Heart right ventricle (tissue), 16 donors: ENCODE data around the gene IAH1. TPM values are rescaled to one million over a fixed set of nuclear protein-coding genes. Genes with fewer than 3 reads are reported as not detected.

Source experiments
- ATAC-seq, 8 donors: fragments of 200-7000 bp; cut with Tn5 transposase; one replicate each; pipeline ENCODE4 v1.9.1; 2020; ENCODE audit warnings: mild to moderate bottlenecking in 8 of 8, moderate library complexity in 8 of 8, moderate number of reproducible peaks in 1 of 8
- DNase-seq, 2 donors: peaks; one replicate each; pipeline ENCODE4 v3.0.0-alpha.2; 2020
- H3K27ac ChIP-seq, 10 donors: fragments of 200-600 bp; sonication (generic) in 2 of 10; one replicate each; pipeline versions ENCODE4 v1.5.0 to v1.8.0; 2020 to 2022; ENCODE audit warnings: mild to moderate bottlenecking in 3 of 10
- H3K27me3 ChIP-seq, 7 donors: fragments of 200-600 bp; one replicate each; pipeline ENCODE4 v1.8.0; 2021 to 2022; ENCODE audit warnings: mild to moderate bottlenecking in 2 of 7
- H3K36me3 ChIP-seq, 9 donors: fragments of 200-600 bp; sonication (generic) in 1 of 9; one replicate each; pipeline versions ENCODE4 v1.5.0 to v1.8.0; 2020 to 2022; ENCODE audit warnings: mild to moderate bottlenecking in 2 of 9
- H3K4me1 ChIP-seq, 9 donors: fragments of 200-600 bp; sonication (generic) in 1 of 9; one replicate each; pipeline versions ENCODE4 v1.5.0 to v1.8.0; 2020 to 2022; ENCODE audit warnings: mild to moderate bottlenecking in 4 of 9
- H3K4me3 ChIP-seq, 10 donors: fragments of 200-600 bp; sonication (generic) in 2 of 10; one replicate each; pipeline versions ENCODE4 v1.5.0 to v1.8.0; 2020 to 2022; ENCODE audit warnings: mild to moderate bottlenecking in 7 of 10, moderate library complexity in 2 of 10
- H3K9me3 ChIP-seq, 11 donors: fragments of 200-600 bp in 10 of 11; sonication (generic) in 2 of 11; one replicate each; pipeline versions ENCODE4 v1.5.0 to v1.8.0; 2013 to 2022; ENCODE audit warnings: mild to moderate bottlenecking in 2 of 11, control low read depth in 1 of 11, moderate library complexity in 1 of 11
- CTCF ChIP-seq, 9 donors: fragments of 200-600 bp; sonication (generic) in 2 of 9; IDR thresholded peaks; one replicate each; pipeline versions ENCODE4 v1.5.0 to v1.8.0; 2021 to 2022; ENCODE audit warnings: antibody characterized with exemption in 9 of 9, mild to moderate bottlenecking in 5 of 9, moderate library complexity in 1 of 9
- WGBS, 2 donors: extraction: QIAGEN DNeasy Blood & Tissue Kit; methylation state at CpG; one replicate each; pipeline ENCODE4 v1.1.7; 2013; ENCODE audit warnings: inconsistent platforms in 1 of 2; 5-methylcytosine and 5-hydroxymethylcytosine counted together
- intact Hi-C, 10 donors: fragments of 100-400 bp; cut with DNase I; formaldehyde crosslinking; loops; one replicate each; pipeline versions ENCODE4 v1.11.1 to v1.14.2; 2022
- polyA plus RNA-seq, 2 donors: library from polyadenylated mRNA; stranded (reverse); fragments of 200-250 nt; gene quantifications; one replicate each; pipeline ENCODE4 v1.2.3, GENCODE V29; 2013
- total RNA-seq, 10 donors: library from RNA; stranded (reverse); fragmentation: NEBNext Ultra II Directional in 3 of 10; extraction: Animal tissue kit (Norgen Biotek cat#: 25700) in 3 of 10; gene quantifications; one replicate each; pipeline versions ENCODE4 v1.2.1 to v1.2.4, GENCODE V29; 2021 to 2023
- donor health status: Arrhythmogenic right ventricular cardiomyopathy.
- donor health status: ischemic (EF 13 %, LVEDD 7.1; RV severe dilation, severe dysfunction).
- donor health status: healthy with polysubstance abuse.
- donor health status: DM: no; HTN: yes; CAD: no.
- donor health status: DM: no; HTN: no; CAD: no.
- donor health status: ischemic (EF 25% LVEDD 6.9; RV normal size, moderate dysfunction).
- donor health status: ischemic (EF 25% LVEDD 5.7; RV mildly dilated, moderate dysfunction).
- donor health status: healthy.
- donor health status: DM: yes; HTN: yes; CAD: no.
- donor health status: Ischemic cardiomyopathy.
- donor health status: ischemic (EF 35%, LVEDD 5.7; RV mildly dilated, moderate dysfunction).
- donor health status: nonischemic (EF 11% LVEDD 7.7; RV severe dilation, severe dysfunction).
- donor health status: DM: yes; HTN: yes; CAD: no.
- donor health status: PGD.
- donor health status: ischemic (EF 29% LVEDD 5.4; RV normal size, mild dysfunction).
- donor health status: nonischemic (EF 23%, LVEDD 6.1; RV moderate dilation, normal function).

The IAH1 gene
- total and polyA plus RNA-seq, 12 donors, result 77.1 to 103 (median 87.7) TPM

- peaks cover 0 to 47% (median 0%) of the 10 kb centered on the region in 9 donors for H3K36me3 ChIP-seq
- no peak for ATAC-seq
- no peaks in the 10 kb centered on the region for H3K27me3 ChIP-seq
- no peak overlapping the region for H3K27ac ChIP-seq
- intact Hi-C loops, result loop anchor here in 1 of 10 donors (10.0 kb wide), 1 partner anchor 292 kb away; no protein-coding TSS in a partner anchor
- no peaks in the 10 kb centered on the region for H3K9me3 ChIP-seq
- WGBS, 2 donors, result 97 to 98% methylated on average over 9 of the region's 9 CpGs
- H3K4me3 ChIP-seq, result no peak overlapping the region
- H3K4me1 ChIP-seq, result peaks cover 0 to 37% (median 24%) of the 10 kb centered on the region in 9 donors
- DNase-seq, result no peak
- TF ChIP-seq CTCF (IDR thresholded peaks at IDR 0.05), result no peak
Observed at GRCh38 chr2:9472511-9472910, 1.8 kb upstream of the IAH1 start.

- peak overlapping the region; percentile 59 to 95 (median 82) for H3K4me3 ChIP-seq
- peak overlapping the region in 7 of 10 donors; percentile 85 to 92 (median 91) for H3K27ac ChIP-seq
- H3K9me3 ChIP-seq, result no peaks in the 10 kb centered on the region
- H3K4me1 ChIP-seq, result peaks cover 0 to 46% (median 29%) of the 10 kb centered on the region in 9 donors
- intact Hi-C loops, result loop anchor here in 1 of 10 donors (10.0 kb wide), 1 partner anchor 291 kb away; no protein-coding TSS in a partner anchor
- peak in 1 of 9 donors; percentile 18 for TF ChIP-seq CTCF (IDR thresholded peaks at IDR 0.05)
- peaks cover 0 to 42% (median 3%) of the 10 kb centered on the region in 9 donors for H3K36me3 ChIP-seq
- H3K27me3 ChIP-seq, result no peaks in the 10 kb centered on the region
- WGBS, 2 donors, result 29 to 42% methylated on average over 24 of the region's 24 CpGs
- DNase-seq, result no peak
- ATAC-seq, result peak in 4 of 8 donors; percentile 1 to 12 (median 4)
Observed at GRCh38 chr2:9473308-9473984, 905 bp upstream of the IAH1 start.

GRCh38 chr2:9473985-9474360, 378 bp upstream of the IAH1 start:
- intact Hi-C loops, result loop anchor here in 1 of 10 donors (10.0 kb wide), 1 partner anchor 291 kb away; no protein-coding TSS in a partner anchor
- Histone ChIP-seq H3K9me3 (no peaks in the 10 kb centered on the region), H3K27me3 (no peaks in the 10 kb centered on the region), H3K27ac (peak overlapping the region; percentile 64 to 92 (median 90)), H3K4me3 (peak overlapping the region; percentile 59 to 95 (median 82)), H3K4me1 (peaks cover 0 to 52% (median 29%) of the 10 kb centered on the region in 9 donors), H3K36me3 (peaks cover 0 to 43% (median 7%) of the 10 kb centered on the region in 9 donors)
- 5 to 8% methylated on average over 39 of the region's 39 CpGs for WGBS, 2 donors
- ATAC-seq (peak; percentile 29 to 57 (median 44)), DNase-seq (peak; percentile 32 to 54)
- no peak for TF ChIP-seq CTCF (IDR thresholded peaks at IDR 0.05)

GRCh38 chr2:9477914-9478313, 3.6 kb downstream of the IAH1 start:
- ATAC-seq (no peak), DNase-seq (no peak)
- Histone ChIP-seq H3K9me3 (no peaks in the 10 kb centered on the region), H3K27ac (no peak overlapping the region), H3K36me3 (peaks cover 0 to 64% (median 19%) of the 10 kb centered on the region in 9 donors), H3K4me1 (peaks cover 0 to 53% (median 29%) of the 10 kb centered on the region in 9 donors), H3K4me3 (no peak overlapping the region), H3K27me3 (no peaks in the 10 kb centered on the region)
- 78 to 80% methylated on average over 7 of the region's 7 CpGs for WGBS, 2 donors
- intact Hi-C loops, result loop anchor here in 3 of 10 donors (5.0 to 10.0 kb wide), 3 partner anchors 154 to 287 kb away; partner anchors contain the start of gene YWHAQ (in 1 of the 3)
- no peak for TF ChIP-seq CTCF (IDR thresholded peaks at IDR 0.05)
